ENCODE measurements around the gene PLXNA4. TPM values are rescaled to one million over a fixed set of nuclear protein-coding genes. Genes with fewer than 3 reads are reported as not detected.

Gene PLXNA4
- total and polyA plus RNA-seq, 2 donors (not counting 1 experiment from before 2014, with no cell fraction given) = not detected

- Histone ChIP-seq H3K27ac (ENCODE audit: low read length in 2 of 2) (no peak overlapping the region), H3K4me3 (ENCODE audit: control extremely low read depth in 1 of 5, extremely low read depth in 1 of 5, insufficient read depth in 1 of 5, low read depth in 2 of 5, low read length in 4 of 5) (no peak overlapping the region), H3K4me1 (ENCODE audit: control insufficient read depth in 2 of 2, insufficient read depth in 2 of 2, low read length in 2 of 2) (no peaks in the 10 kb centered on the region), H3K9ac (ENCODE audit: low read length) (no peak overlapping the region), H3K9me3 (ENCODE audit: control extremely low read depth in 1 of 3, control insufficient read depth in 2 of 3, insufficient read depth in 1 of 3, low read length in 2 of 3) (peaks cover 0 to 12% (median 0%) of the 10 kb centered on the region in 3 donors), H3K4me2 (replicated peaks; ENCODE audit: low read depth, low read length, poor library complexity, severe bottlenecking) (no peak overlapping the region), H2AFZ (ENCODE audit: insufficient read depth, low read depth, low read length, poor library complexity, severe bottlenecking) (no peak overlapping the region), H3K36me3 (replicated peaks in 1 of 2; ENCODE audit: control extremely low read depth in 1 of 2, control insufficient read depth in 1 of 2, extremely low read depth in 1 of 2, insufficient read depth in 2 of 2, low read length in 1 of 2) (no peaks in the 10 kb centered on the region), H3K27me3 (replicated peaks in 1 of 4; ENCODE audit: control extremely low read depth in 1 of 4, control insufficient read depth in 3 of 4, insufficient read depth in 4 of 4, low read length in 3 of 4) (no peaks in the 10 kb centered on the region), H4K20me1 (ENCODE audit: control insufficient read depth, insufficient read depth, low read length, poor library complexity, severe bottlenecking) (no peaks in the 10 kb centered on the region), H3K79me2 (ENCODE audit: control insufficient read depth, insufficient read depth, low read length) (no peaks in the 10 kb centered on the region)
- ATAC-seq (ENCODE audit: low read depth) (no peak), DNase-seq (no peak)
- Mint-ChIP-seq H3K9me3 (ENCODE audit: insufficient read depth) (no peaks in the 10 kb centered on the region), H3K27me3 (peaks cover under 1% of the 10 kb centered on the region), H3K4me1 (no peaks in the 10 kb centered on the region), H3K27ac (no peak overlapping the region), H3K4me3 (no peak overlapping the region)
- TF ChIP-seq, protein P1, sequence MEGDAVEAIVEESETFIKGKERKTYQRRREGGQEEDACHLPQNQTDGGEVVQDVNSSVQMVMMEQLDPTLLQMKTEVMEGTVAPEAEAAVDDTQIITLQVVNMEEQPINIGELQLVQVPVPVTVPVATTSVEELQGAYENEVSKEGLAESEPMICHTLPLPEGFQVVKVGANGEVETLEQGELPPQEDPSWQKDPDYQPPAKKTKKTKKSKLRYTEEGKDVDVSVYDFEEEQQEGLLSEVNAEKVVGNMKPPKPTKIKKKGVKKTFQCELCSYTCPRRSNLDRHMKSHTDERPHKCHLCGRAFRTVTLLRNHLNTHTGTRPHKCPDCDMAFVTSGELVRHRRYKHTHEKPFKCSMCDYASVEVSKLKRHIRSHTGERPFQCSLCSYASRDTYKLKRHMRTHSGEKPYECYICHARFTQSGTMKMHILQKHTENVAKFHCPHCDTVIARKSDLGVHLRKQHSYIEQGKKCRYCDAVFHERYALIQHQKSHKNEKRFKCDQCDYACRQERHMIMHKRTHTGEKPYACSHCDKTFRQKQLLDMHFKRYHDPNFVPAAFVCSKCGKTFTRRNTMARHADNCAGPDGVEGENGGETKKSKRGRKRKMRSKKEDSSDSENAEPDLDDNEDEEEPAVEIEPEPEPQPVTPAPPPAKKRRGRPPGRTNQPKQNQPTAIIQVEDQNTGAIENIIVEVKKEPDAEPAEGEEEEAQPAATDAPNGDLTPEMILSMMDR (IDR thresholded peaks at IDR 0.05) = no peak
- no peak for TF ChIP-seq EZH2 (IDR thresholded peaks at IDR 0.05; ENCODE audit: borderline replicate concordance, insufficient read depth, low read depth, low read length, poor library complexity, severe bottlenecking)
- intact Hi-C loops (cut with micrococcal nuclease) = no loop called here
- ChIA-PET CTCF (no interaction called here), POLR2A (no interaction called here)
- 82% methylated on average over 17 of the region's 21 CpGs for WGBS (ENCODE audit: insufficient coverage)
Measured at GRCh38 chr7:132113536-132114371, 462.5 kb downstream of the PLXNA4 start.

GRCh38 chr7:132112657-132113056 lies 463.6 kb downstream of the PLXNA4 start:
- Histone ChIP-seq H3K4me2 (replicated peaks; ENCODE audit: low read depth, low read length, poor library complexity, severe bottlenecking) (no peak overlapping the region), H3K9me3 (ENCODE audit: control extremely low read depth in 1 of 3, control insufficient read depth in 2 of 3, insufficient read depth in 1 of 3, low read length in 2 of 3) (peaks cover 0 to 12% (median 0%) of the 10 kb centered on the region in 3 donors), H3K36me3 (replicated peaks in 1 of 2; ENCODE audit: control extremely low read depth in 1 of 2, control insufficient read depth in 1 of 2, extremely low read depth in 1 of 2, insufficient read depth in 2 of 2, low read length in 1 of 2) (no peaks in the 10 kb centered on the region), H3K79me2 (ENCODE audit: control insufficient read depth, insufficient read depth, low read length) (no peaks in the 10 kb centered on the region), H3K4me1 (ENCODE audit: control insufficient read depth in 2 of 2, insufficient read depth in 2 of 2, low read length in 2 of 2) (no peaks in the 10 kb centered on the region), H3K27me3 (replicated peaks in 1 of 4; ENCODE audit: control extremely low read depth in 1 of 4, control insufficient read depth in 3 of 4, insufficient read depth in 4 of 4, low read length in 3 of 4) (peaks cover 0 to 4% (median 0%) of the 10 kb centered on the region in 4 experiments), H3K9ac (ENCODE audit: low read length) (no peak overlapping the region), H4K20me1 (ENCODE audit: control insufficient read depth, insufficient read depth, low read length, poor library complexity, severe bottlenecking) (no peaks in the 10 kb centered on the region), H2AFZ (ENCODE audit: insufficient read depth, low read depth, low read length, poor library complexity, severe bottlenecking) (no peak overlapping the region), H3K4me3 (ENCODE audit: control extremely low read depth in 1 of 5, extremely low read depth in 1 of 5, insufficient read depth in 1 of 5, low read depth in 2 of 5, low read length in 4 of 5) (no peak overlapping the region), H3K27ac (ENCODE audit: low read length in 2 of 2) (no peak overlapping the region)
- no peak for DNase-seq
- ATAC-seq (ENCODE audit: low read depth) = no peak
- no peak overlapping the region for H3K4me3 Mint-ChIP-seq
- H3K9me3 Mint-ChIP-seq (ENCODE audit: insufficient read depth) = no peaks in the 10 kb centered on the region
- intact Hi-C loops (cut with micrococcal nuclease) = no loop called here
- H3K4me1 Mint-ChIP-seq = no peaks in the 10 kb centered on the region
- CTCF ChIA-PET = no interaction called here
- 80% methylated on average over 3 of the region's 4 CpGs for WGBS (ENCODE audit: insufficient coverage)
- TF ChIP-seq, protein P1 (IDR thresholded peaks at IDR 0.05) = no peak
- no peak for TF ChIP-seq EZH2 (IDR thresholded peaks at IDR 0.05; ENCODE audit: borderline replicate concordance, insufficient read depth, low read depth, low read length, poor library complexity, severe bottlenecking)
- H3K27me3 Mint-ChIP-seq = peaks cover 4% of the 10 kb centered on the region
- POLR2A ChIA-PET = no interaction called here
- no peak overlapping the region for H3K27ac Mint-ChIP-seq

All from B cell (primary cell).